Prostate gland (tissue), 2 donors: ENCODE data around the gene CD24. TPM values are rescaled to one million over a fixed set of nuclear protein-coding genes. Genes with fewer than 3 reads are reported as not detected.
"Not testable (repeated sequence)": the region's sequence is repeated elsewhere in the genome, so short reads cannot be mapped to it uniquely, and the experiment has no call there.

Experiments
- DNase-seq: peaks from one replicate; pipeline ENCODE4 v3.0.0-alpha.2; 2019; ENCODE audit warnings: low spot score
- H3K27ac ChIP-seq, 2 donors: fragments of 200-600 bp; sonication (generic); 2 replicates each; pipeline ENCODE4 v1.5.1; 2017 to 2019
- H3K27me3 ChIP-seq: fragments of 200-600 bp; sonication (generic); replicated peaks from 2 replicates; pipeline ENCODE4 v1.5.1; 2019; ENCODE audit not compliant: insufficient read depth
- H3K36me3 ChIP-seq, 2 donors: fragments of 200-600 bp; sonication (generic); 1 replicate in 1 of 2; 2 replicates in 1 of 2; pipeline versions ENCODE4 v1.5.1 to v1.8.1; 2017 to 2019
- H3K4me1 ChIP-seq: fragments of 200-600 bp; sonication (generic); replicated peaks from 2 replicates; pipeline ENCODE4 v1.5.1; 2019
- H3K4me3 ChIP-seq, 2 donors: fragments of 200-600 bp; sonication (generic); 2 replicates each; pipeline ENCODE4 v1.5.1; 2017 to 2019
- H3K9me3 ChIP-seq: fragments of 200-600 bp; sonication (generic); 2 replicates; pipeline ENCODE4 v1.5.1; 2017
- POLR2A ChIP-seq: fragments of 450-650 bp; IDR thresholded peaks from one replicate; pipeline ENCODE4 v1.6.1; 2016; ENCODE audit warnings: antibody characterized with exemption, mild to moderate bottlenecking
- POLR2AphosphoS5 ChIP-seq: sonication (generic); formaldehyde crosslinking; IDR thresholded peaks from one replicate; pipeline ENCODE4 v1.6.1; 2017; ENCODE audit warnings: antibody characterized with exemption
- WGBS: methylation state at CpG from one replicate; pipeline ENCODE4 v1.1.5; 2018; 5-methylcytosine and 5-hydroxymethylcytosine counted together
- intact Hi-C: fragments of 100-400 bp; cut with DNase I; formaldehyde crosslinking; loops from one replicate; pipeline ENCODE4 v1.14.2; 2022
- total RNA-seq, 2 donors: library from RNA; depleted of rRNA; stranded (reverse); fragments of >200 nt; gene quantifications; one replicate each; pipeline ENCODE4 v1.1.0, GENCODE V29; 2016
- TF ChIP-seq, protein P1 (sequence below), 4 experiments: fragments of 200-600 bp in 2 of 4; fragments of 450-650 bp in 2 of 4; sonication (generic) in 2 of 4; IDR thresholded peaks; 1 replicate in 3 of 4; 2 replicates in 1 of 4; pipeline ENCODE4 v1.5.1; 2016 to 2019; ENCODE audit warnings: antibody characterized with exemption in 4 of 4, mild to moderate bottlenecking in 2 of 4, moderate library complexity in 2 of 4

The CD24 gene
- total RNA-seq, 2 donors from 2014 or later = 59.4 to 336 TPM

DNA sequence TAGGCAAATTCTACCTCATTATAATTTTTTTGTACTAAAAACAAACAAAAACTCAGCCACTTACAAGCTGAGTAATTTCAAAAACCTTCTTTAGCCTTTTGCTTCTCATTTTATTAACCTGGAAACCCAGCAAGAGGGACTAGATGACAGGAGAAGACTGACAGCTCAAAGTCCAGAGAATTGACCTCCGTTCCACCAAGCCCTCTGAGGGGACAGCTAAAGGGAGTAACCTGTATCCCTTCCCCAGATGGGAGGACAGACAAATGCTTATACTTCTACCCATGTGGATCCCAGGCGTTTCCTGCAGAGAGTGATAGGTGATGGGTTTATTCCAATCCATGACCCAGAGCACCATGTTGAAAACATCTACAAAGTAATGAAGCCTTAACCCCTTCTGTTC is 35.0 kb upstream of the CD24 start:
- no peak overlapping the region for H3K27ac ChIP-seq
- intact Hi-C loops = no loop called here
- DNase-seq = no peak
- TF ChIP-seq POLR2A = no peak
- TF ChIP-seq, protein P1, sequence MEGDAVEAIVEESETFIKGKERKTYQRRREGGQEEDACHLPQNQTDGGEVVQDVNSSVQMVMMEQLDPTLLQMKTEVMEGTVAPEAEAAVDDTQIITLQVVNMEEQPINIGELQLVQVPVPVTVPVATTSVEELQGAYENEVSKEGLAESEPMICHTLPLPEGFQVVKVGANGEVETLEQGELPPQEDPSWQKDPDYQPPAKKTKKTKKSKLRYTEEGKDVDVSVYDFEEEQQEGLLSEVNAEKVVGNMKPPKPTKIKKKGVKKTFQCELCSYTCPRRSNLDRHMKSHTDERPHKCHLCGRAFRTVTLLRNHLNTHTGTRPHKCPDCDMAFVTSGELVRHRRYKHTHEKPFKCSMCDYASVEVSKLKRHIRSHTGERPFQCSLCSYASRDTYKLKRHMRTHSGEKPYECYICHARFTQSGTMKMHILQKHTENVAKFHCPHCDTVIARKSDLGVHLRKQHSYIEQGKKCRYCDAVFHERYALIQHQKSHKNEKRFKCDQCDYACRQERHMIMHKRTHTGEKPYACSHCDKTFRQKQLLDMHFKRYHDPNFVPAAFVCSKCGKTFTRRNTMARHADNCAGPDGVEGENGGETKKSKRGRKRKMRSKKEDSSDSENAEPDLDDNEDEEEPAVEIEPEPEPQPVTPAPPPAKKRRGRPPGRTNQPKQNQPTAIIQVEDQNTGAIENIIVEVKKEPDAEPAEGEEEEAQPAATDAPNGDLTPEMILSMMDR (IDR thresholded peaks at IDR 0.05) = no peak
- TF ChIP-seq POLR2AphosphoS5 = no peak
- 76% methylated on average over 2 of the region's 2 CpGs for WGBS
- no peak overlapping the region for H3K4me3 ChIP-seq
- no peaks in the 10 kb centered on the region for H3K36me3 ChIP-seq
- no peaks in the 10 kb centered on the region for H3K27me3 ChIP-seq
- no peaks in the 10 kb centered on the region for H3K4me1 ChIP-seq
- H3K9me3 ChIP-seq = no peaks in the 10 kb centered on the region

DNA sequence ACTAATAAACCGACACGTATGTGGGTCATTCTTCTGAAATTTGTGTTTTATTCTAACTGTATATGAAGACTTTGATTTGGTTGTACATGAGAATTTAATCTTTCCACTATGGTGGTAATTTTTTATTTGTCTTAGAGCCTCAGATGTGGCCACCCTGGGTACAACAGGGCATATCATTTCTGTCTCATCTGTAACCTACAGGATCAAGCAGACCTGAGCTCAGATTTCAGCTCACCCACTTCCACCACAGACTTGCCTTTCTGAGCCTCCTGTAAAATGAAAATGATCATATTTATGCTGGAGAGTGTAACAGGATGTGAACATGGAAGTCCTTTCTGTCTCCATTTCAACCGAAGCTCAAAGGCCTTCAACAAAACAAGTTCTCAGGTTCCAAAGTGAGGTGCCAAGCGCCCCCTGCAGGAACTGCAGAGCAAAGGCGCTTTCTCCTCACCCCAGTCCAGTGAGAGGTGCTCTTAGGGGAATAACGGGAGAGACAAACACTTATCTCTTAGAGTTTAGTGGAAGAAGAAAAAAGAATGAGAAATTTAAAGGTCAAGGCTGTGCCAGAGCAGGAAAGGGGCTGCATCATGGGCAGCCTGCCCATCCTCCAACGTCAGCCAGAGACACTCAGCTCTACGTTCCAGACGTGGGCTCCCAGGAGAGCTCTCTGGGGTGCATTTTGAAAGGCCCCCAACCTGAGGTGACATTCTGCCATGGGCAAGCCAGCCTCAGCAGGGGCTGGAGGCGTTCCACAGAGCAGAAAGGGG is 23.0 kb upstream of the CD24 start:
- DNase-seq = no peak
- Histone ChIP-seq H3K9me3 (no peaks in the 10 kb centered on the region), H3K27me3 (no peaks in the 10 kb centered on the region), H3K4me1 (no peaks in the 10 kb centered on the region), H3K4me3 (no peak overlapping the region), H3K36me3 (no peaks in the 10 kb centered on the region), H3K27ac (no peak overlapping the region)
- TF ChIP-seq POLR2A (no peak), POLR2AphosphoS5 (no peak)
- TF ChIP-seq, protein P1 (IDR thresholded peaks at IDR 0.05) = peak in 2 of 4 experiments; percentile 41 to 53
- 43% methylated on average over 10 of the region's 10 CpGs for WGBS
- intact Hi-C loops = no loop called here

DNA sequence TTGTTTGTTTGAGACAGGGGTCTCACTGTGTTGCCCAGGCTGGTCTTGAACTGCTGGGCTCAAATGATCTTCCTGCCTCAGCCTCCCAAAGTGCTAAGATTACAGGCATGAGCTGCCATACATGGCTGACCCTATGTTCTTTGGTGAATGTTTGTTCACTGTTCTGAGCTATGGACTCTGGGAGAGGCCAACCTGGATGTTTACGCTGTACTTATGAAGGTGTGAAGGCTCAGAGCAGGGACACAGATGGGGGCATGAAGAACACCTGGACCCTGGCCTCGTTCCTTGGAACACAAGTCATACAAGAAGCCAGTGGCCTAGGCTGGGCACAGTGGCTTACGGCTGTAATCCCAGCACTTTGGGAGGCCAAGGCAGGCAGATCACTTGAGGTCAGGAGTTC is 21.1 kb upstream of the CD24 start:
- intact Hi-C loops = no loop called here
- no peaks in the 10 kb centered on the region for H3K4me1 ChIP-seq
- WGBS = 93% methylated on average over 3 of the region's 3 CpGs
- H3K9me3 ChIP-seq = no peaks in the 10 kb centered on the region
- H3K36me3 ChIP-seq = no peaks in the 10 kb centered on the region
- no peaks in the 10 kb centered on the region for H3K27me3 ChIP-seq
- TF ChIP-seq, protein P1 (IDR thresholded peaks at IDR 0.05) = no peak
- TF ChIP-seq POLR2A (no peak), POLR2AphosphoS5 (no peak)
- H3K4me3 ChIP-seq = no peak overlapping the region
- DNase-seq = no peak
- H3K27ac ChIP-seq = no peak overlapping the region

DNA sequence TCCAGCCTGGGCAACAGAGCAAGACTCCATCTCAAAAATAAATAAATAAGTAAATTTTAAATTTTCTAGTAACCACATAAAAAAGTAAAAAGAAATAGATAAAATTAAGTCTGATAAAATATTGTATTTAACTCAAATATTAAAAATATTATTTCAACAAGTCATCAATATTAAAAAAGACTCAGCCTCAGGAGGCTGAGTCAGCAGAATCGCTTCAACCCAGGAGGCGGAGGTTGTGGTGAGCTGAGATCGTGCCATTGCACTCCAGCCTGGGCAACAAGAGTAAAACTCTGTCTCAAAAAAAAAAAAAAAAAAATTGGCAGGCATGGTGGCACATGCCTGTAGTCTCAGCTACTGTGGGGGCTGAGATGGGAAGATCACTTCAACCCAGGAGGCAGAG is 15.2 kb upstream of the CD24 start:
- 60% methylated on average over 3 of the region's 3 CpGs for WGBS
- H3K4me1 ChIP-seq, H3K9me3 ChIP-seq, H3K27ac ChIP-seq, H3K4me3 ChIP-seq, intact Hi-C loops, DNase-seq, H3K36me3 ChIP-seq, H3K27me3 ChIP-seq: not testable (repeated sequence)

DNA sequence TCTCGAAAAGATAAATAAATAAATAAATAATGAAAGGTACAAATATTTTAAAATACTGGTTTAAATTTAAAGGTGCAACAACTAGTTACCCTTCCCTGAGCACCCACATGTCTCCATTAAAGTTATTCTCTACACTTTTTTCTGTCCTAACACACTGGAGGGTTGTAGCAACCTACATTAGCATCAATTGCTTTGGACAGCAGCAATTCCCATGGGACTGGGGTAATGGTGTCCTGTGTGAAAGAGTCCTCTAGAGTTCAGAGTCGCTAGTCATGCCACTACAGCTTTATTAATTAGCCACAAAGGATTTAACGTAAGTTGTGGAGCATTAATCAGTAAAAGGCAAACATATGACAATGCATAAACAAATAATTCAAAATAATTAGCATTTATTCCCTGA is 14.1 kb upstream of the CD24 start:
- H3K4me1 ChIP-seq = no peaks in the 10 kb centered on the region
- H3K27ac ChIP-seq = no peak overlapping the region
- 79% methylated on average over 3 of the region's 3 CpGs for WGBS
- intact Hi-C loops = no loop called here
- no peaks in the 10 kb centered on the region for H3K36me3 ChIP-seq
- no peak for DNase-seq
- H3K27me3 ChIP-seq = no peaks in the 10 kb centered on the region
- H3K9me3 ChIP-seq = no peaks in the 10 kb centered on the region
- H3K4me3 ChIP-seq = no peak overlapping the region
- TF ChIP-seq POLR2A (no peak), POLR2AphosphoS5 (no peak)
- TF ChIP-seq, protein P1 (IDR thresholded peaks at IDR 0.05) = no peak
